ENCODE data around the gene PRLR. TPM values are rescaled to one million over a fixed set of nuclear protein-coding genes. Genes with fewer than 3 reads are reported as not detected.
A peak's percentile ranks its signal among the peaks of the same experiment; 100 is the strongest.

Gene PRLR
- total RNA-seq, 1 donor from 2014 or later: 0.38 TPM

- no peak for DNase-seq (ENCODE audit: missing footprints)
- intact Hi-C loops (cut with DNase I): no loop called here
- no peak for ATAC-seq
Observed at GRCh38 chr5:35172533-35172932, 57.8 kb downstream of the PRLR start.

GRCh38 chr5:35171991-35172390 lies 58.3 kb downstream of the PRLR start:
- no peak for DNase-seq (ENCODE audit: missing footprints)
- intact Hi-C loops (cut with DNase I): no loop called here
- no peak for ATAC-seq

GRCh38 chr5:35171078-35171477 lies 59.2 kb downstream of the PRLR start:
- intact Hi-C loops (cut with DNase I): no loop called here
- DNase-seq (ENCODE audit: missing footprints): no peak
- no peak for ATAC-seq

- DNase-seq (ENCODE audit: missing footprints): no peak
- intact Hi-C loops (cut with DNase I): no loop called here
- ATAC-seq: no peak
Observed at GRCh38 chr5:35166043-35166442, 64.2 kb downstream of the PRLR start.

GRCh38 chr5:35164860-35165542 lies 65.3 kb downstream of the PRLR start:
- intact Hi-C loops (cut with DNase I): no loop called here
- no peak for ATAC-seq
- no peak for DNase-seq (ENCODE audit: missing footprints)

- intact Hi-C loops (cut with DNase I): no loop called here
- ATAC-seq (no peak), DNase-seq (ENCODE audit: missing footprints) (no peak)
Observed at GRCh38 chr5:35163710-35164033, 66.6 kb downstream of the PRLR start.

GRCh38 chr5:35162848-35163709 lies 67.2 kb downstream of the PRLR start:
- intact Hi-C loops (cut with DNase I): no loop called here
- ATAC-seq (no peak), DNase-seq (ENCODE audit: missing footprints) (no peak)

GRCh38 chr5:35161652-35162273 lies 68.5 kb downstream of the PRLR start:
- intact Hi-C loops (cut with DNase I): no loop called here
- DNase-seq (ENCODE audit: missing footprints): no peak
- no peak for ATAC-seq

GRCh38 chr5:35160486-35161116 lies 69.7 kb downstream of the PRLR start:
- no peak for DNase-seq (ENCODE audit: missing footprints)
- ATAC-seq: no peak
- intact Hi-C loops (cut with DNase I): no loop called here

- ATAC-seq: peak; percentile 75
- intact Hi-C loops (cut with DNase I): no loop called here
Observed at GRCh38 chr5:35159370-35159742, 70.9 kb downstream of the PRLR start.

GRCh38 chr5:35158622-35159369 lies 71.5 kb downstream of the PRLR start:
- ATAC-seq: peak; percentile 41
- DNase-seq (ENCODE audit: missing footprints): no peak
- intact Hi-C loops (cut with DNase I): no loop called here

More at GRCh38 chr5:35159370-35159742, 70.9 kb downstream of the PRLR start:
- DNase-seq (ENCODE audit: missing footprints): no peak

GRCh38 chr5:35158204-35158603 lies 72.1 kb downstream of the PRLR start:
- intact Hi-C loops (cut with DNase I): no loop called here
- no peak for ATAC-seq

GRCh38 chr5:35153375-35153932 lies 76.8 kb downstream of the PRLR start:
- intact Hi-C loops (cut with DNase I): no loop called here
- DNase-seq (ENCODE audit: missing footprints): no peak
- ATAC-seq: no peak

More at GRCh38 chr5:35158204-35158603, 72.1 kb downstream of the PRLR start:
- no peak for DNase-seq (ENCODE audit: missing footprints)

GRCh38 chr5:35152733-35153132 lies 77.6 kb downstream of the PRLR start:
- intact Hi-C loops (cut with DNase I): no loop called here
- DNase-seq (ENCODE audit: missing footprints) (no peak), ATAC-seq (no peak)

- ATAC-seq (no peak), DNase-seq (ENCODE audit: missing footprints) (no peak)
- intact Hi-C loops (cut with DNase I): no loop called here
Observed at GRCh38 chr5:35151146-35151920, 79.0 kb downstream of the PRLR start.

GRCh38 chr5:35149041-35149440 lies 81.2 kb downstream of the PRLR start:
- intact Hi-C loops (cut with DNase I): no loop called here
- no peak for DNase-seq (ENCODE audit: missing footprints)
- no peak for ATAC-seq

- no peak for DNase-seq (ENCODE audit: missing footprints)
- no peak for ATAC-seq
- intact Hi-C loops (cut with DNase I): no loop called here
Observed at GRCh38 chr5:35146406-35146805, 83.9 kb downstream of the PRLR start.

Measured in Right ventricle myocardium inferior (tissue), 1 donor.